HG03521 (cell line): ENCODE measurements around the gene CELSR1.

ENCODE experiments used
- ATAC-seq: cut with Tn5 transposase; IDR thresholded peaks from one replicate; pipeline ENCODE4 v1.9.1; 2021; ENCODE audit warnings: mild to moderate bottlenecking, moderate library complexity; ENCODE audit not compliant: unreplicated experiment

CELSR1 gene

DNA sequence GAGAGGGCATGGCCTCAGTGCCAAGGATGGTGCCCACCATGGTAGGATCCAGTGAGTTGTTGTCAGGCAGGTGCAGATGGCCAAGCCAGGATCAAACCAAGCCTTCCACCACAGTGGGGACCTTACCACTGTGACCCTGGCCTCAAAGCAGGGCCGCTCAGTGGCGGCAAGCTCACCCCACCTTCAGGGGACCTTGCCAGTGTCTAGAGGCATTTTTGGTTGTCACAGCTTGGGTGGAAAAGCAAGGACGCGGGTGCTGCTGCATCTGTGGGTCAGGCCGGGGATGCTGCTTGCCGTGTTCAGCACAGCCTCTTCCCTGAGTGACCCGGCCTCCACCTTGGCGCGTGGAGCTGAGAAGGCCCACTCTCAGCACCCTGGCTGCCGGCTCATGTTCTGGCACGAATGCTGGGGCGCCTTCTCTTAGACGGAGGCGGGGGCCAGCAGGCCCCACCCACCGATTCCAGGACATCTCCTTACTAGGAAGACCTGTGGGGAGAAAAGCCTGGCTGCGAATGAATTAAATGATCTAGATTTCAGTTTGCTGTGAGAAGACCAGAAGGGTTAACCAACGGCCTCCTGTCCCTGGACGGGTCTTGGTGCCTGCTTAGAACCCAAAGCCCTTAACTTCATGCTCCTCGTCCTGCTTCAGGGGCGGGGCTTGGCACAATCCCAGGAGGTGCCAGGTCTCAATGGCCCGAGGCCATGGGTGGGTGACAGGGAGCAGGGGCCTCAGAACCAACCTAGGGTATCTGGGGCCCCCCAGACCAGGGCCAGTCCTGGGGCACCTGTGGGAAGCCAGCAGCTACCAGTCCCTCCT, 183.0 kb downstream of the CELSR1 start:
- no peak for ATAC-seq

DNA sequence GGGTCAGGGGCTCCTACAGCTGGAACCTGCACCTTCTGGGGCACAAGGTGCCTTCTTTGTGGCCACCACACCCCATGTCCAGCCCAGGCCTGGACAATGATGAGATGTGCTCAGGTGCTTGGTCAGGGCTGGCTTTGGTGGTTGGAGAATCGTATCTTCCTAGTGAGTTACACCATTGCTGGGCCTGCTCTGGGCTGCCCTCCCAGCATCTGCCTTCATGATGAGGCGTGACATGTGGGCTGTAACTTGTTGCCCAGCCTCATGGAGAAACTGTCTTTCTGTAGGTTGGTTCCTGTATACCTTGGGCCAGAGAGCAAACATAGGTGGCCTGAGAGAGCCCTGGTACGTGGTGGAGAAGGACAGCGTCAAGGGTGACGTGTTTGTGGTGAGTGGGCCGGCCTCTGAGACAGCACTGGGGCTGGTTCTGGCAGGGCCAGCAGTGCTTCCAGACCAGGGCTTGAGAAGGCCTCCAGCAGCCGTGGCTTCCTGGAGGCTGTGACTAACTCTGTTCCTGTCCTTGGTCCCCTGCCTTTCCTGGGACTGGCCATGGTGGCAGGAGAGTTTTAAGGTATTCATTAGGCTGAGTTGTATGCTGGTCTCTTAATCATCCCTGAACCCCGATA, 183.8 kb downstream of the CELSR1 start:
- ATAC-seq = no peak

DNA sequence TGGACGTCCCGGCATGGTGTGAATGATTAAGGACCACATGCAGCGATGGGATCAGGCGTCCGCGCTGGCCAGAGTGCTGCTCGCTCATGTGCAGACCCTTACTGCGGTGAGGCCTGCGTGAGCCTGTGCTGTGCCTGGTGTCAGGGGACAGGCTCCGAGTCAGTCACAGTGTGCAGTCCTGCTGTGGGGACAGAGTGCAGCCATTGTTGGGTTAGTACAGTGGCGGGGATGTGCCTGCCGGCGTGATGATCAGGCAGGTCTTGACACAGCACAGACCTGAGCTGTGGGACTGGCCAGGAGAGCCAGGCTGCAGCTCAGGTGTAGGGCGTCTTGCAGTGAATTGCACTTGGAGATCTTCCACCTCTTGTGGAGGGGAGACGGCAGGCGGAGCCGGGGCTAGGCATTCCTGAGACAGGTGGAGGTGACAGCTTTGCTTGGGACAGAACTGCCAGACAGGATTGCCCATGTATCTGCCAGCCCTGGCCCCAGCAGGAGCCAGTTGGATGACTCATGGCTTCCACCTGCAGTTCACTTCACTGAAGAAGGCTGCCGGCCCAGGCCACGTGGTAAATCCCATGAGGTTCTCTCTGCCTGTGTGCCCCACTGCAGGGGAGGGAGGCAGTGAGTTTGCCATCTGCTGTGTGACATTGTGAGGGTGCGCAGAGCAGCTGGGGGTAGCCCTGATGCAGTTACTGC, 184.6 kb downstream of the CELSR1 start:
- no peak for ATAC-seq

GRCh38 chr22:46352276-46352675, 185.1 kb downstream of the CELSR1 start:
- ATAC-seq = no peak

DNA sequence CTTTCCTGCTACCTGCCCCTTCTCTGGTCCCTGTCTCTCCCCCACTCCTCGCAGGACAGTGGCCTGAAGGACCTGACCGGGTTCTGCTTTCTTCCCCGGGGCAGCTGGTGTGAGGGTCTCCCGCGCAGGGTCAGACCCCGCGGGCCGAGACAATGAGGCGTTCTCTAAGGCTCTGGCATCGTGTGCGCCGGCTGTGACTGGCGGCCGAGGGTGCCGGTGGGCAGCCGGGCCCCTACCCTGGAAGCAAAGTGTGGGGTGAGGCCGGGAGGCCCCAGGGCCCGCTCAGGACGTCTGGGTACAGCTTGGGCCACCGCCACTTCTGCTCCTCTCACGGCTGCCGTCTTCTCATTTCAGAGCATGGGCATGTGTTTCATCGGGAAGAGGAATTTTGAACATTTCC, 185.7 kb downstream of the CELSR1 start:
- ATAC-seq = no peak

DNA sequence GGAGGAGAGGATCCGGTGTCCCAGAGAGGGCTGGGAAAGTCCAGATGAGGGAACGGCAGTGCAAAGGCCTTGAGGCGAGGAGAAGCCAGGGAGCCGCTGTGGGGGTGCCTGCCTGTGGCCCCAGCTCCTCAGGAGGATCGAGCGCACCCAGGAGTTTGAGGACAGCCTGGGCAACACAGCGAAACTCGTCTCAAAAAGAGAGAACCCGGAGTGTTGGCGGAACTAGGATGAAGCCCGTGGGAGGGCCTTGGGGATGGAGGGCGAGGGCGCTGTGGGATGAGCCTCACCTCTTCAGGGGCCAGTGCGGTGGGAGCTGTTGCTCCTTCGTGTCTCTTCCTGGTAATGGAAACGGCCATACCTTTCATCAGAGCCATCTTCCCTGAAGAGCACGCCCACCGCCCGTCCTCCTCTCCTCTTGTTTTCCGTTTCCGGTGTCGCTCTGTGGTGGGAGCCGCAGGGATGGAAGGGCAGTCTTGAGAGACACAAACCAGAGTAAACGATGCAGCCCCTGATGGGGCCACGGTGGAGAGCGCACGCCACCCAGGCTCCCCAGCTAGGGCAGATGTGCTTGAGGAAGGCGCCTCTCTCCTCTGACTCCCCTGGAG, 186.2 kb downstream of the CELSR1 start:
- ATAC-seq = no peak

- no peak for ATAC-seq
Measured at GRCh38 chr22:46350646-46351045, 186.8 kb downstream of the CELSR1 start.

DNA sequence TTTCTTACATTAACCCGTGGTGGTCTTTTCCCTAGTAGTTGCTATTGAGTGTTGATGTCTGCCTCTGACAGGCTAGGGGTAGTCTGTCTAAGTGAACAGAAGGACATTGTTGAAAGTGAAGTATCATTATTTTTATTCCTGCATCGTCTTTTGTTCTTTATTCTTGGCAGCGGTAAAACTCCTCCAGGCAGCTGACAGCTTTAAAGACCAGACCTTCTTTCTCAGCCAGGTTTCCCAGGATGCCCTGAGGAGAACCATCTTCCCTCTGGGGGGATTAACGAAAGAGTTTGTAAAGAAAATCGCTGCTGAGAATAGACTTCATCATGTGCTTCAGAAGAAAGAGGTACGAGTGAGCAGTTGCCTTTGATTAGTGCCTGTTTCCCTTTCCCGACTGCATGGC, 187.3 kb downstream of the CELSR1 start:
- no peak for ATAC-seq

- no peak for ATAC-seq
Measured at GRCh38 chr22:46349681-46350080, 187.7 kb downstream of the CELSR1 start.

GRCh38 chr22:46349238-46349637, 188.2 kb downstream of the CELSR1 start:
- ATAC-seq = no peak

GRCh38 chr22:46348099-46348695, 189.2 kb downstream of the CELSR1 start:
- no peak for ATAC-seq

GRCh38 chr22:46347646-46348045, 189.8 kb downstream of the CELSR1 start:
- ATAC-seq = no peak

DNA sequence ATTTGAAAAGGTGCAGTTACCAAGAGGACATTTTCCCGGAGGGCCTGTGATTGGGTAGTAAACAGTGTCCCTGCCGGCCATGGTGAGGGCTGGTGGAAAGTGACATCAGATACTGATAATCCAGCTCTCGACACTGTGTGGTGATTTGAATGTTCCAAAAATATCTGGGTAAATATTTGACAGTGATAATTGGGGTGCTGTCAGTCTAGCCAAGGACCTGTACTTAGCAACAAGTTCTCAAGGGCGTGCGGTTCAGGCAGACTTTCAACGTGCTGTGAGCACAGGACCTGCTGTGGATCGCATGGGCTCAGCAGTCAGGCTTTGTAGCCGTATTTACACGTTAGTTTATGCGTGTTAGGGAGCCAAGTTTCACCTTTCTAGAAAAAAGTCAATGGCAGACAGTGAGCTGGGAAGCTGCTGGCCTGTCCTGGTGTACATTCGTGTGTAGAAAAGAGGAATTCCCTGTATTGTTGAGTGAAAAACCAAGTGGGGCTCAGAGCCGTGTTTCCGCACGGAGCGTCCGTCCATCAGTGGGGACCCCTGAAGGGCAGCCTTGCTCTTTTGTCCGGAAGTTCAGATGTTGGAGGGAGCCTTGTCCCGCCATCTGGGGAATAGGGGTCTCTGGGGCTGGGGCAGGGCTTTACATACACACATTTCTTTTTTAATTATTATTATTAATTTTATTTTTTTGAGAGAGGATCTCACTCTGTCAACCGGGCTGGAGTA, 190.6 kb downstream of the CELSR1 start:
- no peak for ATAC-seq

DNA sequence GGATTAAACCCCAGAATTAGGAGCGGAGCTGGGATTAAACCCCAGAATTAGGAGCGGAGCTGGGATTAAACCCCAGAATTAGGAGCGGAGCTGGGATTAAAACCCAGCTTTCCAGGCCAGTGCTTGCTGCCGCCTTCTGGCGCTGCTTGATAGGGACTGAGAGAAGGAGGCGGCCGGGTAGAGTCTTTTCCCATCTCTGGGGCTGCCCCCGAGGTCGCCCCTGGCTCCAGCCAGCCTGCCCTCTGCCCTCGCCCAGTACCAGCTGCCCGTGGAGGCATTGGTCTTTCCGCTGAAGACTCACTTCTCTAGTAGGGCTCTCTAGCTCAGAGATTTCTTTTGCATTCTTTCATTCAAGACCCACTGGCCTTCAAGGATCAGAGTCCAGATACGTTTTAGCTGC, 196.7 kb downstream of the CELSR1 start:
- no peak for ATAC-seq

- ATAC-seq = no peak
Measured at GRCh38 chr22:46339956-46340355, 197.5 kb downstream of the CELSR1 start.

DNA sequence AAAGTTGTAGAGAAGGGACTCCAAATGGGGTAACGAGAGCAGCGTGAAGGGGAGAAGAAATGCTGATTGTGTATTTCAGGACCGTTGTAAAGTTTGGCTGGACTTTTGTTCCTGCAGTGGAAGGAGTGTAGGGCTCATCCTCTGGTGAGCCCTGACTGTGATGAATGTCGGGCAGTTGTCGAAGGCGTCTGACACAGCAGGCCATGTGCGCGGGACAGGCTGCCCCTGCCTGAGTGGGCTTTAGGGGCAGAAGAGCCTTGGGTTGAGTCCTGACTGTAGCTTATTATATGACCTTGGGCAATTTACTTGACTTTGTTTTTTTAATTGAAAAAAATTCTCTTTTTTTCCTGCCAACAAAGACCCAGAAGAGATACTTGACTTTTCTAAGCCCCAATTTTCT, 198.8 kb downstream of the CELSR1 start:
- ATAC-seq = no peak

DNA sequence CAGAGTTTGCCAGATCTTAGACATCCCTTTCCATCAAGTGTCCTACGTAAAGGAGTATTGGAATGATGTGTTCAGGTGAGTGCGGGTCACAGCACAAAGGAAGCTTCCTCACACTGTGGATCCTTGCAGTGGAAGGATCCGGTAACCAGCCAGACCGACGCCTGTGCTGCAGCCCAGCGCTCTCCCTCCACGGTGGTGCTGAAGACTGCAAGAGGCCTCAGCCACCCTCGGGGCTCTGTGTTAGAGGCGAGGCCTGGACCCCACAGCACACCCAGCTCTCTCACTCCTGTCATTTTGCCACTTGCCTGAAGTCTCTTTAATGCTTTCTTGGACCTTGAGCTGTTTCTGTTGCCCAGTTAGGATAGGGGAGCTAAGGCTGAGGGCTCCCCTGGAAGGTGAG, 199.6 kb downstream of the CELSR1 start:
- no peak for ATAC-seq

DNA sequence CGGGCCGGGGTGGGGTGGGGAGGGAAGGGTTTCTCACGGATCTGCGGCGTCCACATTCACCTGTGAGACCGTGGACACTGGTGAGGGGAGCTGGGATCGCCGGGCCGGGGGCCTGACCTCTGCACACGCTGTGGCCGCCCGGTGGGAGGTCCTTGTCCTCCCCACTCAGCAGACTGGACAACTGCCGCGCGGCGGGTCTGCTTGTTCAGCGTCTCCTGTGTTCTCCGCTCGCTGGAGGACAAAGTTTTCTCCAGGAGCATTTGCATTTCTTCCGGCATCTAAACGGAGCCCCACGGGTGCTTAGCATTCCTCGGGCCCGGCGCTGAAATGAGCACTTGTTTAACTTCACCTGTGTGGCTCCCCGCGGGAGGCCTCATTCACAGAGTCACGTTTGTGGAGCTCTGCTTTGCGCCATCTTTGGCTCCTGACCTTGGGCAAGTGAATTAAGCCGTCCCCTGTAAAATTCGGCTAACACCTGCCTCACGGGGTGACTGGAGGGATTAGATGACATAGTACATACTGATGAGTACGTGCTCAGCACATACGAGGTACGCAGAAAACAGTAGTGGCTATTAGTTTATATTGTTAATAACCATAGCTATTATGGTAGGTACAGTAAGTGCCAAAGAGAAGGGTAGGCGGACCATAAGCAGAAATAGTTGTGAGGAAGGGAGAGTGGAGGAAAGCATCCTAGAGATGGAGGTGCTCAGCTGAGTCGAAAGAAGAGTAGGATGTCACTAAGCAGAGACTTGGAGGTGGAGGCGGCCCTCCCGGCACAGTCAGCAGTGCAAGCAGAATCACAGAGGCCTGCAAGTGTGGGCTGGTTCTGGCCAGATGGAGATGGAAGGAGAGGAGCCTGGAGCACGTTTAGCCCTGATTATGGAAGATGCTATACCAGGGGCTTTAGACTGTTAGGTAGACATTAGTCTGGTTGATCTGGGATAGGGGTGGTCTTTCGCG, 201.0 kb downstream of the CELSR1 start:
- ATAC-seq = no peak
